GM21447 (cell line): ENCODE results near the gene RYR2.

Source experiments
- ATAC-seq: cut with Tn5 transposase; IDR thresholded peaks from one replicate; pipeline ENCODE4 v1.9.1; 2021; ENCODE audit not compliant: unreplicated experiment

RYR2 gene

DNA sequence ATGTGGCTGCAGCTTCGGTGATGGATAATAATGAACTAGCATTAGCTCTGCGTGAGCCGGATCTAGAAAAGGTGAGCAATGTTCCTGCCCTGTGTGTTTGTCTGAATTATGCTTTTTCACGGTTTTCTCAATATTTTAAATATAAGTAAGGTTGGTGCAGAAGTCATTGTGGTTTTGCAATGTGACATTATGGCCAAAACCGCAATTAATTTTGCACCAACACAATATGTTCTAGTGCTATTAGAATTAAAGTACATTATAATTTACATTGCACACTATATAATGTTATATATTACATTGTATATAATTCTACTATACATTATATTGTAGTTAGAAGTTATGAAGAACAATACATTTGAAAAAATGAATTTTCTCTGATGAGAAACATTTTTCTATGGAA, 592.9 kb downstream of the RYR2 start:
- ATAC-seq: no peak

DNA sequence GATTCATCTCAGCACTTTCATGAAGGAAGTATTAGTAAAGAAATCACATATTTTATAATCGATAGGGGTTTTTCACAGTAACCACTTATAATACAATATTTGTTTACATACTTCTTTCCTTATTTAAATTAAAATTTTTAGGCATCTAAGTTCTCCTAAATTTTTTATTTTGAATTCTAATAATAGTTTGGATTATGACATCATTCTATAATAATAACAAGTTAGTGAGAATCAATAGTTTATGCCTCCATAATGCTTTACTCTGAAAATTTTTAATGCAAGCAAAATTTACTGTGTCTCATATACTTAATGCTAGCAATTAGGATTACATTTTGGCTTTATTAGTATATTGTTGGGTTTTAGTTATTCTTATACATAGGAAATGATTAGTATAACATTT, 596.6 kb downstream of the RYR2 start:
- no peak for ATAC-seq

DNA sequence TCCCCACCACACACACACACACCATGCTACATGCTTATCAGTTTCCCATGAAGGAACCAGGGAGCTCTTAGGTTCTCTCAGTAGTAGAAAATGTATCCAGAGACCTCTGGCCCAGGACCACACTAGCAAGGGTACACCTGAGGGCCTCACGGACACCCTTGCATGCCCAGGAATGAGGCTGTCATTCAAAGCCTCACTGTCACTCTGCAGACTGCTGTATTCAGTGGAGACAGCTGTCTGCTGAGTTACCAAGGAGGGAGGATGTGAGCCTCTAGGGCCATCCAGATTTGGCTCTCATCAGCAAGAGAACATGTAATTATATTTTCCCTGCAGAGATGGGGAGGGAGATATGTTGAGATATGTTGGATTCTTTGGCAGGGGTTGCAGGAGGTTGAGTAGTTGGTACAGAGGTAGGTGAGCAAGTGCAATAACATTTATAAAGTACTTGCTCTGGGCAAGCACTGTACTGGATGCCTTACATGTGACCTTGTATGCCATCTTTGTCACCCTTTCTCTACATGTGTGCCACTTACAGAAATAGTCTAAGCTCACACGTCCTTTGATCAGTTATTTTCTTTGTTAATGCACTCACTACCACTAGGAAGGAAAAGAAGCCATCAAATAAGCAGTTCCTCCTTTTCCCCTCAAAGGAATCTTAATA, 598.2 kb downstream of the RYR2 start:
- no peak for ATAC-seq

DNA sequence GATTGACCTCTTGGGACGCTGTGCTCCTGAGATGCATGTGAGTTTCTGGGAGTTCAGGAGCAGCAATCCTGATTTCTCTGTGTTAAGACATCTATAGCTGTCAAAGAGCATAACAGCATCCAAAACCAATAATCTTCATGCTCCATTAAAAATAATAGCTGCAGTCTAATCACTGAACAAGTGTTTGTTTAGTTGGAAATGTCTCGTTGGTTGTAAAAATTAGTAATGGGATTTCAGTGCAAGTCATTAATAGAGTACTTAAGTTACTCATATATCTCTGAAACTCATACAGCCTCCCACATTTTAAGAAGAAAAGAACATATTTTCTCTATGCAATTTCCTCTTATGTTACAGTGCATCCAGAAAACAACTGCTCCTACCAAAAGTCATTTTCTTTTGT, 599.0 kb downstream of the RYR2 start:
- ATAC-seq: no peak

DNA sequence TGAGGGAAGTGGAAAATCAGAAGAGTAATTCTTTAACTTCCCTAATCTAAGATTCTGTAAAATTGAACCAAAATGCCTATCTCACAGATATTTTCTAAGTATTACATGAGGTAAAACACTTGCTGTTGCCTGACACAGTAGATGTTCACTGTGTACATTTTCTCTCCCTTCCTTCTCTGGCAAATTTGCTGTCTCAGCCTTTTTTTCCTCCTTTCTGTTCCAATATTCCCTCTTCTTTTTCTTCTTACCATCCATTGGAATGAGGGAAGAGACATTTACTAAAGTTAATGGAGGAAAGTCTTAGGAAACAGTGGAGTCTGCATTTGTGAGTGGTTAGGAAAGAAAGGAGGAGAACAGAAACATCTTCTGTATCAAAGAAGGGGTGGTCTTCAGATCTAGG, 608.8 kb downstream of the RYR2 start:
- no peak for ATAC-seq

DNA sequence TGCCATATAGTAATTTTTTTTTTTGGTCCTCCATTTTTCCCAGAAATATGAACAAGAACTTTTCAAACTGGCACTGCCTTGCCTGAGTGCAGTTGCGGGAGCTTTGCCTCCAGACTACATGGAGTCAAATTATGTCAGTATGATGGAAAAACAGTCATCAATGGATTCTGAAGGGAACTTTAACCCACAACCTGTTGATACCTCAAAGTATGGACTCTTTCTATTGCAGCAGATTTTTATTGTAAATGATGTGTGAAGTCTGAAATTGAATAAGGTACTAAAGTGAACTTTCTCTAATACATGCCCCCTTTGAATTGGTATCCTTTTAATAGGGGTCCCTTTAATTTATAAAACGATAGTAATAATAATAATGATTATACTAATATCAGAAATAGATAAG, 613.8 kb downstream of the RYR2 start:
- ATAC-seq: no peak

DNA sequence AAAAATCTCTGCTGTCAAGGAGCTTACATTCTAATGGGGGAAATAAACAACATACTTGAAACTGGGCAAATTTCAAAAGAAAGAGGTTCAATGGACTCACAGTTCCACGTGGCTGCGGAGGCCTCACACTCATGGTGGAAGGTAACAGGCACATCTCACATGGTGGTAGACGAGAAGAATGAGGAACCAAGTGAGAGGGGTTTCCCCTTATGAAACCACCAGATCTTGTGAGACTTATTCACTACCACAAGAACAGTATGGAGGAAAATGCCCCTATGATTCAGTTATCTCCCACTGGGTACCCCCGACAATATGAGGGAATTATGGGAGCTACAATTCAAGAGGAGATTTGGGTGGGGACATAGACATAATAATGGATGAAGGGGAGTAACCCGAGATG, 622.4 kb downstream of the RYR2 start:
- no peak for ATAC-seq

DNA sequence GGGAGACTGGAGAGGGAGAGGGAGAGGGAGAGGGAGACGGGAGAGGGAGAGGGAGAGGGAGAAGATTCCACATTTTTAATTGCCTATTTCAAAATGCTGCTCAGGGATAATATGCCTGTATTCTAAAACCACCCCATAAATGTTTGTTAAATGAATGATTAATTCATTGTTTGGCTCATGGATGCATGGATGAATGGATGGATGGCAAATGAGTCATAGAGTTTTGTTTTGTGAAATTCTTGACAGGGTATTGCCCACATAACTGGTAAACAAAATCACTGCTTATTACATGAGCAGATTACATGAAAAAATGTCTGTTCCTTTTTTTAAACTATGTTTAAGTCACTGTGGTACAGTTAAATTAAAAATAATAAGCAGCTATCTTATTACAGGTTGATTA, 628.3 kb downstream of the RYR2 start:
- ATAC-seq: no peak

DNA sequence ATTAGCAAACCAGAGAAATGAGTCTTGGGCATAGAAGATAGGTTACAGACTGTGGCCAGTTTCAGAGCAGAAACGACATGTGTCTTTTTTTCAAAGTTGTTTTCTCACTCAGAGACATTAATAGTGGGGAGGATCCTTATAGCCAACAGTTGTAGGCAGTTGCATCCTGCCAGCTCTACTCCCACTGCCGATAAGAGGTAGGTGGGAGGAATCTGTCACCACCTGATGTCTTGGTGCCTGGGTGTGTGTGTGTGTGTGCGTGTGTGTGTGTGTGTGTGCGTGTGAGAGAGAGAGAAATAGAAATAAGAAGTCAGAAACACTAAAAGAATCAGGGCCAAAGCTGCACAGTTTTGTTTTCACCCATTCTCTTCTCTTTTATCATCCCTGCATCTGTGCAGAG, 629.3 kb downstream of the RYR2 start:
- no peak for ATAC-seq

DNA sequence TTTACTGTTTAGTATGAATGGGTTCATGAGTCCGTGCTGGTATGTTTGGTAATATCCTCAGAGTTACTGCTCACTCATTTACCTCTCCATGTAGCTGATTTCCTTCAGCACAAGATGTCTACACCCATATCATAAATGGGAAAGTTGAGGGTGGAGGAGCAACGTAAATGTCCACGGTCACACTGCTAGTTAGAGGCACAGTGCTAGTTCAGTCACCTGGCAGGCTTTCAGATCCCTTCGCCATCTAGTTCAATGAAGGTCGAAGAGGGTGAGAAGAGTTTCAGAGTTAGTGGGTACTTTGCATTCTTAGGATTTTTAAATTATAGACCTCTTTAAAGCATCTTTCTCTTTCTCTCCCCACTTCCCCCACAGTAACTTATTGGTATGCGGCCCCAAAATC, 630.0 kb downstream of the RYR2 start:
- no peak for ATAC-seq

DNA sequence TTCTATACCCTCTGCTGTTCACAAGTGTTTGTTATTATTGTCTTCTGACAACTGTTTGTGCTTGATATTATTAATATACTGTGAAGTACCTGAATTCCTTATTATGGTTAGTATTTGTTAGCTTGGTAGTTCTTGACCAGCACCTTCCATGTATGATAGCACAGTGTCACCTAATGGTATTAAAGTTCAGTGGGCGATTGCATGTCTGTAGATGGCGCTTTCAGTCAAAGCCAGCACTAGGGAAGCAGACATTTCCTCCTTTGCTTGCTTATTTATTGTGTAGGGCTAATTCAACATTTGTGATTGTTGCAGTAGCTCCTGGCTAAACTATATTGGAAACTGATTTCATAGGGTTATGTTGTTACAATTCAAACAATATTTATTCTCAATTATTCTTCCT, 630.8 kb downstream of the RYR2 start:
- ATAC-seq: no peak

DNA sequence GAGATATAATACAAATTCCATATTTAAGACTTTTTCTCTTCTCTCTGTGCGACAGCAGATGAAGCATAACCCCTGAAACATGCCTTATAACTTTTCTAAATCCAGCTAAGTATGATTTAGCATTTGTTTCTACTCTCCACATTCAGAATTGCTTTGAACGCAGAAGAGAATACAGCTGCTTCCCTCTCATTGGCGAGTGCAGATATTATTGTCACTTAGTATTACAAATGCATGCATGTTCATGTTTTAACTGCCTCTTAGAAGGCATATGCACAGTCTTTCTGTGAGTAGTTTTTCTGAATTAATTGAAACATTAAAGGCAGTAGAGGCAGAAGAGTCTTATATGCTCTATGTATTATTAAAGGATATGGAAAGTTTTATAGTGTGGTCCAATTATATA, 631.6 kb downstream of the RYR2 start:
- no peak for ATAC-seq

DNA sequence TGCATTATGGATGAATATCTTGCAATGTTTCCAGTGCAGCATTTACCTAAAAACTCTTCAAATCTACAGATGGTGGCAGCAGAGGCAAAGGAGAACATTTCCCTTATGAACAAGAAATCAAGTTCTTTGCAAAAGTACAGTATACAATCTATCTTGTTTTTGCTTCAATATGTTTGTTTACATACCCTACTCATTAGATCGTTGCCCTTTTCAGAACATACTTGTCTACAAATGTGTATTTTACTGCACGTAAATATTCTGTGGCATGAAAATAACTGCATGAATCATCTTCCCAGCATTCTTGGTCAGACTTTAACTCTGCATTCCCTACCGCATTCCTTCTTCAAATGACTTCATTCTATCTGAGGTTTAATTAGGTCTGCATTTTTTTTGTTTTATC, 636.0 kb downstream of the RYR2 start:
- no peak for ATAC-seq

DNA sequence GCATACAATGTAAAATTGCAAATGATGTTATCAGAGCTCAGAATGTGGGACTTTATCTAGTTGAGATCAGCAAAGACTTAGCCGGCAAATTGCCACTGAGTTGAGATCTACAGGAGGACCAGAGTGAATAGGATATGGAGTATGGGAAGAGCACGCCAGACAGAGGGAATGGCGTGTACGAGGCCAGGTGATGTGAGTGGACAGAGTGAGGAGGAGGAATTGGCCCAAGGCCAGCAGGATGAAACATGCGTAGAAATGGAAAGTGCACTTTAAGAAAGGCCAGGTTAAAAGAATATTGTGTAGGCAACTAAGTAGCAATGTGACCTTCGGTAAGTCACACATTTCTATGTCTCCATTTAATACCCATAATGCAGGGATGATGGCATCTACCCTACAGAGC, 637.7 kb downstream of the RYR2 start:
- no peak for ATAC-seq

DNA sequence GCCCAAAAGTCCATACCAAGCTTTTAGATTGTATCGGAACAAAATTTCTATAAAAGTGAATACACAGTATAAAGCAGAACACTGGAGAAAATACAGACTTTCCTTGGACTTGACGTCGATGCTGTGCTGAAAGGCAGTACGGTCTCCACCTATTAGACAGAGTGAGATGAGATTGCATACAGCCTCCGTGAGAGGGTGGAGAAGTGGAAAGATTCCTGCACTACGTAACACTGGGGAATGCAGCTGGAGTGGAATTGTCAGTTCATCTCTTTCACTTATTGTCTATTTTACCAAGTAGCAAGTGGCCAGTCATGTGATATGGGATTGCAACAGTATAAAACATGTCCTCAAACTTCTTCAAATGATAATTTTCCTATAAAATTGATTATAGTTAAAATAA, 639.2 kb downstream of the RYR2 start:
- ATAC-seq: no peak

DNA sequence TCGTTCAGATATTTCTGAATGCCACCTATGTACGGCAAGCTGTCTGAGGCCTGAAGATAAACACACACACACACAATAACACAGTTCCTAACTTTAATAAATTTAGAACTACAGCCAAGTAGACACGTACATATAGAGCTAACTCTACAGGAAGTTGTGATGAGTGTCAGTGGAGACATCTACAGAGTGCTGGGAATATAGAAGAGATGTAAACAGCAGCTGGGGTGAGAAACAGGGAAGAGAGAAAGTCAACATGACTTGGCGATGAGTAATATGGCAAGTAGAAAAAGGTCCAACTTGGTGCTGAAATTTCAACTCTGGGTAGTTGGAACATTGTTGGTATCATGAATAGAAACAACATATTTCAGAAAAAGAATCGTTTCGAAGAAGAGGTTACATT, 642.3 kb downstream of the RYR2 start:
- ATAC-seq: no peak

DNA sequence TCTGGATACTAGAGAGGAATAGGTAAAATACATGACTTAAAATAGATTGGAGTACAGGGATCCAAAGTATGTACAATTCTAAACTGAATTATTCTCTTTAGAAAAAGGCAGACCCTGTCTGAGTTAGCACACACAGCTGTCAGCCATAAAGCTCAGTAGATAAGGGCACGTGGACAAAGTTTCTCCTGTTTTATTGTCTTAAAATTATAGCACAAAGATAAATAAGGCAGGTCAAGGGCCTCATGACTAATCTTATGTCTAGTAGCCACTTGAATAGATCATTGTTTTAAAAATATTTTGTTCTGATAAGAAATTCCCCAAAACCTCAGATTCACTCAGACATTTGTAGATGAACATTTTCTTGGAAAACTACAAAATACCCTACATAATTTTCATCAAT, 643.6 kb downstream of the RYR2 start:
- ATAC-seq: no peak

DNA sequence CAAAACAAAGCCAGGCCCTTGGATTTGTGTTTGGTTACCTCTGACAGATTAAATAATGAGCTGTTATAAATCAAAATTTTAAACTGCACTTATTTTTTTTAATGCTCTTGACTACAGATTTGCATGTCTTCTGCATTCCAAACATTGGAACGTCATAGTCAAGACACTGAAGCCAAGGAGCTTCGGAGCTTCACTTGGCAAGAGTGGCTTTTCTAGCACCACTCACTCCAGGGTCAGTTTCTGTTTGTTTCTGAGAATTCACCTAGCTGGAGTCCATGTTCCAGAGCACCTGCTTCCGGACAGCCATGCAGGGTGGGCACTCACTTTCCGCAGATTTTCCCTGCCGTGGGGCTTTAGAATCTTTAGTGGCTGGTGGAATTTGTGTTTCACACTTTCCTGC, 645.8 kb downstream of the RYR2 start:
- no peak for ATAC-seq

DNA sequence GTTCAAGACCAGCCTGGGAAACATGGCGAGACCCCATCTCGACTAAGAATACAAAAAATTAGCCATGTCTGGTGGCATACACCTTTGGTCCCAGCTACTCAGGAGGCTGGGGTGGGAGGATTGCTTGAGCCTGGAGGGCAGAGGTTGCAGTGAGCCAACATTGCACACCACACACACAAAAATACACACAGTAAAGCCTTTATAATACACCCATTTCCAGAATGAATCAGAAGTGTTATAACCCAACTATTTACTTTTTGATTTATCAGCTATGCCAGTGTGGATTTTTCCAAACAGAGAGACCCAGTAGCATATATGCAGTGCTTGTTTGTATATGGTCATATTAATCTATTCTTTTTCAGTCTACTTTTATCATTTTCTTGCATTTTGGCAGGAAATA, 648.7 kb downstream of the RYR2 start:
- no peak for ATAC-seq

DNA sequence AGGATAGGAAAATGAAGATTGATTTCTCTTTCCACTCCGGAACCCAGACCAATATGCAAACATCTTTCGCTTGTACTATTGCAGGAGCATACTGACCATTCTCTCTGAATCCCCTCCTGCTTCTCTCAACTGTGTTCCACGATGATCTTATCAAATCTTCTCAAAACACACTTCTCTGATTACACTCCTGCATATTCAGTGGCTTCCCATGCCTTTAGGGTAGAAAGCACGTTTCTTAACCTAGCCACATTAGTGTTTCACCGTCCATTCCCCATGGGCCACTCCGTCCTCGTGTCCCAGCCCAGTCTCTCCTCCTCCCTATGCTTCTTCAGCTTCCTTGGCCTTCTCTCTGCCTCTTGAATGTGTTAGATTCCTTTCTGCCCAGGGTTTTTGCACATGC, 650.3 kb downstream of the RYR2 start:
- ATAC-seq: no peak

DNA sequence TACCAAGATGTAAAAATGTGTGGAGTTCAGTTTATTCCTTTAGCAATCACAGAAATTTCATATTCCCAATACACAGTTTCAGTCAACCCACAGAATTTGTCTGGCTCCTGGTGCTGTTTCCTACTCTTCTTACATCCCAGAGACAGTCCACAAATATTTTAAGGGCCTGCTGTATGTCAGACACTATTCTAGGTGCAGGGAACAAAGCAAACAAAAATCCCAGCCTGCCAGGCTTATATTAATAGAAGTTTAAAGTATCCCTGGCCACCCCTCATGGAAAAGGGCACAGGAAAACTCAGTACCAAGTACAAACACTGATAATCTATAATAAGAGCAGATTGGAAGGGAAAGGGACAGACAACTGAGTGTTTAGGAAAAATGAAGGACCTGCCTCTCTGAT, 653.9 kb downstream of the RYR2 start:
- ATAC-seq: no peak

DNA sequence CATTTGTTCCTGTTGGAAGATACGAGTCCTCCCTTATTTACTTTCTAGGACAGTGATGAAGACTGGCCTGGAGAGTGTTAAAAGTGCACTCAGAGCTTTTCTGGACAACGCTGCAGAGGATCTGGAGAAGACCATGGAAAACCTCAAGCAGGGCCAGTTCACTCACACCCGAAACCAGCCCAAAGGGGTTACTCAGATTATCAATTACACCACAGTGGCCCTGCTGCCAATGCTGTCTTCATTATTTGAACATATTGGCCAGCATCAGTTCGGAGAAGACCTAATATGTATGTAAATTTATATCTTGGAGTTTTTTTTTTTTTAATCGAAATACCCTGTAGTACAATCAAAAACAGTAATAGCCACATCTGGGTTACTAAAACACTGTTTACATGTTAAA, 658.2 kb downstream of the RYR2 start:
- no peak for ATAC-seq

DNA sequence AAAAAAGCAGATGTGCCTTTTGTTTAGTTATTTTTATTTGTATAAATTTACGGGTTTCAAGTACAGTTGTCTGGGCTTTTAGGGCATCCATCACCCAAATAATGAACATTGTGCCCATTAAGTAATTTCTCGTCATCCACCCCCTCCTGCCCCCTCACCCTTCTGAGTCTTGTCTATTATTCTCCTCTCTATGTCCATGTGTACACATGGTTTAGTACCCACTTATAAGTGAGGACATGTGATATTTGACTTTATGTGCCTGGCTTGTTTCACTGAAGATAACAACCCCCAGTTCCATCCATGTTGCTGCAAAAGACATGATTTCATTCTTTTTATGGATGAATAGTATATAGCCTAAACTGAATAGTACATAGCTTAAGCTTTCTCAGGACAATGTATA, 659.5 kb downstream of the RYR2 start:
- no peak for ATAC-seq

DNA sequence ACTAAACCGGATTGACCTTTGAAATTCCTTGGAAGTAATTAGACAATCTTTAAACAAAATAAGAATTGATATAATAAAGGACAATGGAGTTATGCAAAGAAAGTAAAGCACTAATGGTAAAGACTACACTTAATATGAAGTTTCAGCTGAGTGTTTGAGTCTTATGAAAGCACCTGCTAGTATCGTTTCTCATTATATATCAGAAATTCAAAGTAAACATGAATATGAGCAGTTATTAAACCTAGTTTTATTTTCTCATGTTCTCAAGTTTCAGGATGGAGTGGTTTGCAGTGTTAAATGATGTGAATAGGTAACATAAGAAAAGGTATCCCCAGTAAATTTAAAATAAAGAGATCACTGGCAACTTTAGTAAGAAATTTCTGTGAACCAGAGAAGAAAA, 660.2 kb downstream of the RYR2 start:
- ATAC-seq: no peak
